Activated CD8-positive, alpha-beta memory T cell treated with anti-CD3 and anti-CD28 coated beads, Interleukin-2, amount 50 U/mL, for 24 hours (primary cell): Measurements from ENCODE around the gene NDUFV2.
A peak's percentile ranks its signal among the peaks of the same experiment; 100 is the strongest.

ENCODE experiments used
- DNase-seq: peaks from one replicate; pipeline ENCODE4 v3.0.0-alpha.2; 2020; ENCODE audit errors: extremely low read depth

NDUFV2 gene

GRCh38 chr18:9117980-9118841 lies 15.7 kb downstream of the NDUFV2 start:
- DNase-seq = no peak

- no peak for DNase-seq
Observed at GRCh38 chr18:9120796-9121195, 18.3 kb downstream of the NDUFV2 start.

GRCh38 chr18:9123520-9123919 lies 21.0 kb downstream of the NDUFV2 start:
- DNase-seq = no peak

- no peak for DNase-seq
Observed at GRCh38 chr18:9124824-9125223, 22.3 kb downstream of the NDUFV2 start.

GRCh38 chr18:9126337-9126736 lies 23.8 kb downstream of the NDUFV2 start:
- DNase-seq = no peak

- no peak for DNase-seq
Observed at GRCh38 chr18:9130195-9130594, 27.7 kb downstream of the NDUFV2 start.

- no peak for DNase-seq
Observed at GRCh38 chr18:9130806-9131205, 28.3 kb downstream of the NDUFV2 start.

- no peak for DNase-seq
Observed at GRCh38 chr18:9132628-9133027, 30.1 kb downstream of the NDUFV2 start.

GRCh38 chr18:9133225-9133624 lies 30.7 kb downstream of the NDUFV2 start:
- DNase-seq = no peak

GRCh38 chr18:9135081-9135911 lies 32.8 kb downstream of the NDUFV2 start:
- DNase-seq = no peak

- DNase-seq = no peak
Observed at GRCh38 chr18:9135912-9136314, 33.4 kb downstream of the NDUFV2 start.

- DNase-seq = peak; percentile 92
Observed at GRCh38 chr18:9136315-9137155, 34.0 kb downstream of the NDUFV2 start, which contains the start of gene ANKRD12. Gene ANKRD12, plus strand, starts transcription at chr18:9136781. Its CDS starts 45,652 bp downstream, at chr18:9182433.

GRCh38 chr18:9137168-9138066 lies 34.9 kb downstream of the NDUFV2 start:
- DNase-seq = no peak

- no peak for DNase-seq
Observed at GRCh38 chr18:9139400-9140039, 37.0 kb downstream of the NDUFV2 start.

GRCh38 chr18:9140381-9140780 lies 37.9 kb downstream of the NDUFV2 start:
- DNase-seq = no peak

GRCh38 chr18:9140984-9141383 lies 38.5 kb downstream of the NDUFV2 start:
- DNase-seq = no peak

GRCh38 chr18:9146224-9146623 lies 43.7 kb downstream of the NDUFV2 start:
- no peak for DNase-seq

GRCh38 chr18:9147440-9148202 lies 45.1 kb downstream of the NDUFV2 start:
- no peak for DNase-seq

- no peak for DNase-seq
Observed at GRCh38 chr18:9148203-9148552, 45.7 kb downstream of the NDUFV2 start.

- DNase-seq = no peak
Observed at GRCh38 chr18:9150121-9150520, 47.6 kb downstream of the NDUFV2 start.
